HG03135 (cell line): ENCODE measurements around the gene GOLGA6L10.
"Not testable (repeated sequence)": the region's sequence is repeated elsewhere in the genome, so short reads cannot be mapped to it uniquely, and the experiment has no call there.

Experiments
- ATAC-seq: cut with Tn5 transposase; IDR thresholded peaks from one replicate; pipeline ENCODE4 v1.9.1; 2021; ENCODE audit warnings: mild to moderate bottlenecking, moderate library complexity; ENCODE audit not compliant: unreplicated experiment

The GOLGA6L10 gene

GRCh38 chr15:82301296-82302016 is 47.8 kb downstream of the GOLGA6L10 start:
- ATAC-seq, result no peak

DNA sequence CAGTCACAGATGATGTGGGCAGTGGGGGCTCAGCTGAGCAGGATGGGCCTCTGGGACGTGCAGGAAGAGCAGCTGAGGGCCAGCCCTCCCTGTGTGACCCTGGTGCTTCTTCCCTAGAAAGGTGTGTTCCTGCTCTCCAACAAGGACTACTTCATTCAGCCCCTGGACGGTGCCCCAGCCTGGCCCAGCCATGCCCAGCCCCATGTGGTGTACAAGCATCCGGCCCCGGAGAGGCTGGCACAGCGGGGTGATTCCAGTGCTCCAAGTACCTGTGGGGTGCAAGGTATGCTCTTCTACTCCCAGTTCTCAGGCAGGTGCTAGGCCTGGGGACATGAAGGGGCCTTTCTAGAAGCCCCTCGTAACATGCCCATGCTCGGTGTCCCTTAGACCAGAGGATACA is 48.4 kb downstream of the GOLGA6L10 start:
- ATAC-seq, result no peak

DNA sequence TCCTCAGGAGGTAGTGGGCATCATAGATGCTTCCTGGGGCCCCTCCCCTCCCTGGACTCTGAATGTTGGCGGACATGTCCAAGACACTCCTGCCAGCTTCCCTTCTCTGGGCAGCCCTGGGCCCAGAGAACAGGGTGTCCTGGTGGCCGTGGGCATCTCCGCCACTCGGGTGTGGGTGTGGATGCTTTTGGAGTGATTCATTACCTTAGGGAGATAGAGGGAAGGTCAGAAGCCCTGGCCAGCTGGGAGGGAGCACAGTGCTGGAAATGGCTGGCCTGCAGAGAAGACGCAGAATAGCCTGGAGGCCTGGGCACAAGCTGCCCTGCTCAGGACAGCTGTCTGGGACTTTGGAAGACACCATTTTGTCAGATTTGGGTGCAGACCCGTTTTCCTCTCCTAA is 48.9 kb downstream of the GOLGA6L10 start:
- ATAC-seq, result not testable (repeated sequence)

DNA sequence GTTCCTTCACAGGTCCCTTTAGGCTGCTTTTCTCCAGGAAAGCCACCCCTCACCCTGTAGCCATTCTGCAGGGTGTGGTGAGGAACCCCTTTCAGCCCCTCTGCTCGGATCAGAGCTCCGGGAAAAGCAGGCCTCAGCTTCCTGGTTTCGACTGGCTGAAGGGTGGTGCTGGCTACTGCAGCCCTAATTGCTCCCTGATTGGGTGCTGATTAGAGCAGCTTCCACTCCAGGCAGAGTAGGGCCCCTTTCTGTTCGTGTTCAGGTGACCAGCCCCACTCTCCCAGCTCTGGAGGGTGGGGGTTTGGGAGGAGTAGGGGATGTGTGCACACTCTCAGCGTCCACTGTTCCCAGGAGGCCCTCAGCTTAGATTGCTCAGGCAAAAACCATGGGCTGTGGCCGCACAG is 49.8 kb downstream of the GOLGA6L10 start:
- not testable (repeated sequence) for ATAC-seq

DNA sequence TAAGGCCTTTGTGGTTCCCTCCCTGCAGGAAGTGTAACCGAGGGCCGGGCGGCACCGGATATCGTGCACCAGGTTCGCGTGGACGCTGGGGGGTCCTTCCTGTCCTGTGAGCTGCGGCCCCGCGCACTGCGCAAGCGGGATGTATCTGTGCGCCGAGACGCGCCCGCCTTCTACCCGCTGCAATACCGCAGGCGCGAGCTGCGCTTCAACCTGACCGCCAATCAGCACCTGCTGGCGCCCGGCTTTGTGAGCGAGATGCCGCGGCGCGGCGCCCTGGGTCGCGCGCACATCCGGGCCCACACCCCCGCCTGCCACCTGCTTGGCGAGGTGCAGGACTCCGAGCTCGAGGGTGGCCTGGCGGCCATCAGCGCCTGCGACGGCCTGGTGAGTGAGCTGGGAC is 50.8 kb downstream of the GOLGA6L10 start:
- peak; percentile 59 for ATAC-seq

GRCh38 chr15:82298032-82298431 is 51.2 kb downstream of the GOLGA6L10 start:
- no peak for ATAC-seq

GRCh38 chr15:82297546-82297945 is 51.7 kb downstream of the GOLGA6L10 start:
- no peak for ATAC-seq

- no peak for ATAC-seq
Measured at GRCh38 chr15:82294061-82294690, 55.1 kb downstream of the GOLGA6L10 start.

DNA sequence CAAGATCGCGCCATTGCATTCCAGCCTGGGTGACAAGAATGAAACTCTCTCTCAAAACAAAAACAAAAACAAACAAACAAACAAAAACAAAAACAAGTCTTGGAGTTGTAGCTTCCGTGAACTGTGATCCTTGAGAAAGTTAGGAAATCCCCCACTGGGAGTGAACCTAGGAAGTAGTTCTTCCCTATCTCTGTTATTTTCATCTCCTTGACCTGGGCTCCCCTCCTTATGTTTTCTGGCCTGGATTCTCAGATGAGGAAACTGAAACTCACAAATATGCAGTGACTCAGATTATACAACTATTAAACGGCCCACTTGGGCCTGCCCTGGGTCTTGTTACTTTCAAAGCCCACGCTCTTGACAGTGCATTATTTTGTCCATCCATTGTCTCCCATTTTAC is 57.0 kb downstream of the GOLGA6L10 start:
- no peak for ATAC-seq
